SK-N-SH (cell line): Measurements from ENCODE around the gene NAALADL2. TPM values are rescaled to one million over a fixed set of nuclear protein-coding genes. Genes with fewer than 3 reads are reported as not detected.

Experiments
- CTCF ChIA-PET: fragments of 300-600, 350-600 bp; formaldehyde crosslinking; extraction: SDS; loops from one replicate; lab custom pipeline; 2021; lab: Yijun Ruan, JAX
- POLR2A ChIA-PET: fragments of 350-600 bp; sonication (Branson Sonifier 250); formaldehyde crosslinking; extraction: SDS; loops from one replicate; lab custom pipeline; 2020; ENCODE audit warnings: antibody characterized with exemption, inconsistent platforms; lab: Yijun Ruan, JAX
- DNase-seq: peaks from one replicate; pipeline ENCODE4 v3.0.0; 2012
- H2AFZ ChIP-seq: fragments of 200-600 bp; sonication (generic); 2 replicates; pipeline ENCODE4 v1.8.1; 2016; ENCODE audit warnings: antibody characterized with exemption, mild to moderate bottlenecking, low read depth
- H3F3A ChIP-seq: fragments of 200-600 bp; sonication (generic); replicated peaks from 2 replicates; pipeline ENCODE3; 2016; ENCODE audit warnings: antibody characterized with exemption, mild to moderate bottlenecking; ENCODE audit not compliant: insufficient read depth
- H3K27ac ChIP-seq, 2 experiments: fragments of 200-500 bp in 1 of 2; fragments of 200-600 bp in 1 of 2; sonication (Bioruptor generic) in 1 of 2; sonication (generic), shearing (Covaris generic) in 1 of 2; 2 replicates each; pipeline versions ENCODE4 v1.5.1 to v1.6.1; 2014 to 2016; ENCODE audit warnings: low read depth in 2 of 2, inconsistent platforms in 1 of 2, low read length in 1 of 2, mild to moderate bottlenecking in 1 of 2, mixed read lengths in 1 of 2
- H3K27me3 ChIP-seq: fragments of 200-600 bp; sonication (generic), shearing (Covaris generic); 2 replicates; pipeline ENCODE4 v1.6.1; 2016; ENCODE audit warnings: mixed run types; ENCODE audit not compliant: insufficient read depth
- H3K36me3 ChIP-seq, 2 experiments: fragments of 200-500 bp in 1 of 2; fragments of 200-600 bp in 1 of 2; sonication (Bioruptor generic) in 1 of 2; sonication (generic) in 1 of 2; replicated peaks in 1 of 2; 2 replicates each; pipeline versions ENCODE3 to v1.5.1; 2014 to 2016; ENCODE audit warnings: low read length in 1 of 2, mild to moderate bottlenecking in 1 of 2; ENCODE audit not compliant: insufficient read depth in 2 of 2, control insufficient read depth in 1 of 2
- H3K4me1 ChIP-seq, 2 experiments: fragments of 200-500 bp in 1 of 2; fragments of 200-600 bp in 1 of 2; sonication (Bioruptor generic) in 1 of 2; sonication (generic), shearing (Covaris generic) in 1 of 2; 2 replicates each; pipeline versions ENCODE4 v1.5.1 to v1.6.1; 2014 to 2016; ENCODE audit warnings: low read depth in 1 of 2, low read length in 1 of 2, mixed run types in 1 of 2; ENCODE audit not compliant: insufficient read depth in 2 of 2, control insufficient read depth in 1 of 2
- H3K4me2 ChIP-seq: fragments of 200-600 bp; sonication (generic), shearing (Covaris generic); 2 replicates; pipeline ENCODE4 v1.6.1; 2017; ENCODE audit warnings: mixed run types
- H3K4me3 ChIP-seq, 2 experiments: fragments of 200-500 bp in 1 of 2; fragments of 200-600 bp in 1 of 2; sonication (Bioruptor generic) in 1 of 2; sonication (generic), shearing (Covaris generic) in 1 of 2; 2 replicates each; pipeline versions ENCODE4 v1.5.1 to v1.8.1; 2014 to 2016; ENCODE audit warnings: low read depth in 2 of 2, inconsistent platforms in 1 of 2, low read length in 1 of 2, mild to moderate bottlenecking in 1 of 2, mixed read lengths in 1 of 2, moderate library complexity in 1 of 2
- H3K79me2 ChIP-seq: fragments of 200-600 bp; sonication (generic); 2 replicates; pipeline ENCODE4 v1.8.1; 2017; ENCODE audit warnings: mild to moderate bottlenecking; ENCODE audit not compliant: insufficient read depth
- H3K9ac ChIP-seq: fragments of 200-600 bp; sonication (generic); 2 replicates; pipeline ENCODE4 v1.6.1; 2017; ENCODE audit warnings: mixed run types
- H3K9me2 ChIP-seq: fragments of 200-600 bp; sonication (generic); 2 replicates; pipeline ENCODE4 v1.6.1; 2017; ENCODE audit warnings: mixed run types
- H3K9me3 ChIP-seq: fragments of 200-600 bp; sonication (generic); 2 replicates; pipeline ENCODE4 v1.6.1; 2017; ENCODE audit warnings: mixed run types, mild to moderate bottlenecking, moderate library complexity
- H4K20me1 ChIP-seq: fragments of 200-600 bp; sonication (generic); 2 replicates; pipeline ENCODE4 v1.6.1; 2017; ENCODE audit warnings: mild to moderate bottlenecking, mixed run types; ENCODE audit not compliant: insufficient read depth
- ELF1 ChIP-seq: IDR thresholded peaks from 2 replicates; pipeline ENCODE4 v1.4.0; 2012
- MXI1 ChIP-seq: IDR thresholded peaks from 2 replicates; pipeline ENCODE4 v1.6.1; 2012; ENCODE audit warnings: mild to moderate bottlenecking, low read depth, low read length, improper control_type of control experiment
- NRF1 ChIP-seq: IDR thresholded peaks from 2 replicates; pipeline ENCODE4 v1.6.1; 2012; ENCODE audit warnings: low read depth, mild to moderate bottlenecking, low read length
- RXRA ChIP-seq: IDR thresholded peaks from 2 replicates; pipeline ENCODE4 v1.4.0; 2012; ENCODE audit warnings: low read depth, mild to moderate bottlenecking, borderline replicate concordance
- TEAD4 ChIP-seq: IDR thresholded peaks from 2 replicates; pipeline ENCODE4 v1.4.0; 2012; ENCODE audit warnings: mild to moderate bottlenecking, borderline replicate concordance; ENCODE audit not compliant: insufficient read depth
- WGBS: methylation state at CpG from one replicate; pipeline ENCODE4 v1.1.6; 2017; ENCODE audit warnings: low lambda C conversion rate; 5-methylcytosine and 5-hydroxymethylcytosine counted together
- polyA plus RNA-seq, 3 experiments: library from polyadenylated mRNA; depleted of rRNA; stranded (reverse); fragments of >200 nt; gene quantifications; 2 replicates each; pipeline ENCODE4 v1.2.3, GENCODE V29; 2012
- TF ChIP-seq, protein P1 (sequence below): IDR thresholded peaks from 2 replicates; pipeline ENCODE4 v1.6.1; 2012; ENCODE audit warnings: mild to moderate bottlenecking, low read depth, low read length, moderate library complexity
- TF ChIP-seq, protein P2 (sequence below): fragments of 150-350 bp; IDR thresholded peaks from 2 replicates; pipeline ENCODE4 v1.6.1; 2016; ENCODE audit warnings: mild to moderate bottlenecking, low read depth, low read length
- TF ChIP-seq, protein P3 (sequence below): IDR thresholded peaks from 2 replicates; pipeline ENCODE4; 2012

NAALADL2 gene
- polyA plus RNA-seq, 1 of the 3 experiments (the other 2 are of a cell fraction) = 1.2 TPM

DNA sequence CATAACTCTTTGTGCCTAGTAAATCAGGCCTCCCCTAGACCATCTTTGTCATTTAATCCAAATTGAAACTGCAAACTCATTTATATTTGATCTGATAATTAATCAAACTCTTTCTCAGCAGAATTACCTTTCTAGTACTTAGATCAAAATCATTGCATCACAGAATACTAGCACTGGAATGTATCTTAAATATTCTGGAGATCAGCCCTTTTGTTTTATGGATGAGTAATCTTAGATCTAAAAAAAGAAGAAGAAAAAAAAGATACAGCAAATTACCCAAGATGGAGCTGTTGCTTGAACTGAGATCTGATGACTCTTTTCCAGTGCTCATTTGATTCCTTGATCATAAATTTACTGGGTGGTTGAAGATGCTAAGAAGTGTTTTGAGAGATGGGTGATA is 47.9 kb downstream of the NAALADL2 start (continued):
- TF ChIP-seq RXRA (no peak), MXI1 (no peak), TEAD4 (no peak), NRF1 (no peak), ELF1 (no peak)
- TF ChIP-seq, protein P1, sequence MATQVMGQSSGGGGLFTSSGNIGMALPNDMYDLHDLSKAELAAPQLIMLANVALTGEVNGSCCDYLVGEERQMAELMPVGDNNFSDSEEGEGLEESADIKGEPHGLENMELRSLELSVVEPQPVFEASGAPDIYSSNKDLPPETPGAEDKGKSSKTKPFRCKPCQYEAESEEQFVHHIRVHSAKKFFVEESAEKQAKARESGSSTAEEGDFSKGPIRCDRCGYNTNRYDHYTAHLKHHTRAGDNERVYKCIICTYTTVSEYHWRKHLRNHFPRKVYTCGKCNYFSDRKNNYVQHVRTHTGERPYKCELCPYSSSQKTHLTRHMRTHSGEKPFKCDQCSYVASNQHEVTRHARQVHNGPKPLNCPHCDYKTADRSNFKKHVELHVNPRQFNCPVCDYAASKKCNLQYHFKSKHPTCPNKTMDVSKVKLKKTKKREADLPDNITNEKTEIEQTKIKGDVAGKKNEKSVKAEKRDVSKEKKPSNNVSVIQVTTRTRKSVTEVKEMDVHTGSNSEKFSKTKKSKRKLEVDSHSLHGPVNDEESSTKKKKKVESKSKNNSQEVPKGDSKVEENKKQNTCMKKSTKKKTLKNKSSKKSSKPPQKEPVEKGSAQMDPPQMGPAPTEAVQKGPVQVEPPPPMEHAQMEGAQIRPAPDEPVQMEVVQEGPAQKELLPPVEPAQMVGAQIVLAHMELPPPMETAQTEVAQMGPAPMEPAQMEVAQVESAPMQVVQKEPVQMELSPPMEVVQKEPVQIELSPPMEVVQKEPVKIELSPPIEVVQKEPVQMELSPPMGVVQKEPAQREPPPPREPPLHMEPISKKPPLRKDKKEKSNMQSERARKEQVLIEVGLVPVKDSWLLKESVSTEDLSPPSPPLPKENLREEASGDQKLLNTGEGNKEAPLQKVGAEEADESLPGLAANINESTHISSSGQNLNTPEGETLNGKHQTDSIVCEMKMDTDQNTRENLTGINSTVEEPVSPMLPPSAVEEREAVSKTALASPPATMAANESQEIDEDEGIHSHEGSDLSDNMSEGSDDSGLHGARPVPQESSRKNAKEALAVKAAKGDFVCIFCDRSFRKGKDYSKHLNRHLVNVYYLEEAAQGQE = no peak
- TF ChIP-seq, protein P2, sequence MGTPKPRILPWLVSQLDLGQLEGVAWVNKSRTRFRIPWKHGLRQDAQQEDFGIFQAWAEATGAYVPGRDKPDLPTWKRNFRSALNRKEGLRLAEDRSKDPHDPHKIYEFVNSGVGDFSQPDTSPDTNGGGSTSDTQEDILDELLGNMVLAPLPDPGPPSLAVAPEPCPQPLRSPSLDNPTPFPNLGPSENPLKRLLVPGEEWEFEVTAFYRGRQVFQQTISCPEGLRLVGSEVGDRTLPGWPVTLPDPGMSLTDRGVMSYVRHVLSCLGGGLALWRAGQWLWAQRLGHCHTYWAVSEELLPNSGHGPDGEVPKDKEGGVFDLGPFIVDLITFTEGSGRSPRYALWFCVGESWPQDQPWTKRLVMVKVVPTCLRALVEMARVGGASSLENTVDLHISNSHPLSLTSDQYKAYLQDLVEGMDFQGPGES = no peak

DNA sequence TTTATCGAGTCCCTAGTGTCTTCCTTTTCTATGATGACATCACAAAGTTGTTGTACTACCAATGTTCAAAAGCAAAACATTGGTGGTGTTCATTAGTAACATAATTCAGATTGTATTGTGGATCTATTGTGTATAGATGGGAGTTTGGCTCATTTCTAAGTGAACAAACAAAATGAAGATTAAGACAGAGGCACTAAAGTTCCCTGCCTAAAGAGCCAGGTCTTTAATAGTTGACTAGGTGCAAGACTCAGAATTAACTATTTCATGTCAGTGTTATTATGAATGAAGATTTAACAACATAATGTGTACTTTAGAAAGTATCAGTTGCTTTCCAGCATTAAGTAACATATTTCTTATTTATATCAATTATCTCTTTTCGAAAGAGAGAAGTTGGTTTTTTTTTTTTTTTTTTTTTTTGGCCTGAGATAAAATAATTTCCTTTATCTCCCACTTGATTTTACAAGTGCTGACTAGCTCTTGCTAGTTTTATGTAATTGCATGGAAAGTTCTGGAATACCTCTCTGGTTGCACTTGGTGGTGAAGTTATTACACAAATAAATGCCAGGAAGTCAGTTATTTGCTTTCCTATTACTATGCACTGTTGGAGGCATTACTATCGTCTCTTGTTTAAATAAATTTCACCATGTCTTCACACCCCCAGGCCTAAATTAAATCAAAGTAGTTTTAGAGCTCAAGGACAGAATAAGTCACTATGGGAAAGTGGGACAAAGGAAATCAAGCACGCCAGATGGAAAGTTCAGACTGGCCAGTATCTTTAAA is 48.7 kb downstream of the NAALADL2 start:
- H3K27me3 ChIP-seq = no peaks in the 10 kb centered on the region
- no peaks in the 10 kb centered on the region for H3F3A ChIP-seq
- no peaks in the 10 kb centered on the region for H3K4me1 ChIP-seq
- no peaks in the 10 kb centered on the region for H3K36me3 ChIP-seq
- POLR2A ChIA-PET = no interaction called here
- WGBS = 85% methylated on average over 4 of the region's 4 CpGs
- no peaks in the 10 kb centered on the region for H3K79me2 ChIP-seq
- no peak overlapping the region for H3K9ac ChIP-seq
- TF ChIP-seq, protein P3, sequence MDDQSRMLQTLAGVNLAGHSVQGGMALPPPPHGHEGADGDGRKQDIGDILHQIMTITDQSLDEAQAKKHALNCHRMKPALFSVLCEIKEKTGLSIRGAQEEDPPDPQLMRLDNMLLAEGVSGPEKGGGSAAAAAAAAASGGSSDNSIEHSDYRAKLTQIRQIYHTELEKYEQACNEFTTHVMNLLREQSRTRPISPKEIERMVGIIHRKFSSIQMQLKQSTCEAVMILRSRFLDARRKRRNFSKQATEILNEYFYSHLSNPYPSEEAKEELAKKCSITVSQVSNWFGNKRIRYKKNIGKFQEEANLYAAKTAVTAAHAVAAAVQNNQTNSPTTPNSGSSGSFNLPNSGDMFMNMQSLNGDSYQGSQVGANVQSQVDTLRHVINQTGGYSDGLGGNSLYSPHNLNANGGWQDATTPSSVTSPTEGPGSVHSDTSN = no peak
- no peak overlapping the region for H3K4me3 ChIP-seq
- CTCF ChIA-PET = no interaction called here
- no peaks in the 10 kb centered on the region for H3K9me2 ChIP-seq
- H3K9me3 ChIP-seq = no peaks in the 10 kb centered on the region
- no peak overlapping the region for H3K4me2 ChIP-seq
- H4K20me1 ChIP-seq = no peaks in the 10 kb centered on the region
- H3K27ac ChIP-seq = no peak overlapping the region
- peak overlapping the region; percentile 31; the same call in 1 of the 2 replicates for H2AFZ ChIP-seq
- DNase-seq = no peak
